IPS-18a (cell line): ENCODE results near the gene SHROOM4.

Experiments used
- H3K27ac ChIP-seq: one replicate; pipeline ENCODE4 v1.5.1; 2013; ENCODE audit warnings: low read length
- H3K27me3 ChIP-seq: one replicate; pipeline ENCODE4 v1.6.1; 2013; ENCODE audit warnings: mild to moderate bottlenecking, low read length; ENCODE audit not compliant: control insufficient read depth, insufficient read depth
- H3K36me3 ChIP-seq: one replicate; pipeline ENCODE4 v1.6.1; 2013; ENCODE audit warnings: low read depth, low read length; ENCODE audit not compliant: control insufficient read depth
- H3K4me1 ChIP-seq: one replicate; pipeline ENCODE4 v1.6.1; 2013; ENCODE audit warnings: low read depth, low read length; ENCODE audit not compliant: control insufficient read depth
- H3K4me3 ChIP-seq: one replicate; pipeline ENCODE4 v1.5.1; 2013; ENCODE audit warnings: low read length
- H3K9ac ChIP-seq: one replicate; pipeline ENCODE4 v1.6.1; 2013; ENCODE audit warnings: mild to moderate bottlenecking, low read length, moderate library complexity
- H3K9me3 ChIP-seq: one replicate; pipeline ENCODE4 v1.6.1; 2013; ENCODE audit warnings: low read depth, low read length; ENCODE audit not compliant: control insufficient read depth

The SHROOM4 gene

GRCh38 chrX:50778272-50778671 is 35.7 kb downstream of the SHROOM4 start:
- Histone ChIP-seq H3K9ac (no peak overlapping the region), H3K27ac (no peak overlapping the region), H3K9me3 (peaks cover 12% of the 10 kb centered on the region), H3K36me3 (no peaks in the 10 kb centered on the region), H3K27me3 (no peaks in the 10 kb centered on the region), H3K4me3 (no peak overlapping the region), H3K4me1 (no peaks in the 10 kb centered on the region)

DNA sequence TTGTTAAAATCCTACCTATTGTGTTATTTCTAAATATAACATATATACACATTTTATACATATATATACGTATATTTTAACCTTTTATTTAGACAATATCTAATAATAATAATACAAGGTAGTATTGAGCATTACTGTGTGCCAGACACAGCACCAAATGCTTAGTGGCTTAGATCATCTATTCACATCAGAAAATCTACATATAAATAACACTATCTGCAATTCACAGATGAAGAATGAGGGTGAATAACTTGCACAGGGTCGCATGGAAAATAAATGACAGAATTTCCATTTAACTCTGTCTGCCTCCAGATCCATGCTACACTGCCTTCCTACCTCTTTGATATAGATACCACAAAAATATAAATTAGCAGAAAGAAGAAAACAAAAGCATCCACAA is 37.7 kb downstream of the SHROOM4 start:
- no peaks in the 10 kb centered on the region for H3K27me3 ChIP-seq
- peaks cover 12% of the 10 kb centered on the region for H3K9me3 ChIP-seq
- H3K4me1 ChIP-seq: no peaks in the 10 kb centered on the region
- H3K4me3 ChIP-seq: no peak overlapping the region
- no peak overlapping the region for H3K27ac ChIP-seq
- no peaks in the 10 kb centered on the region for H3K36me3 ChIP-seq
- H3K9ac ChIP-seq: no peak overlapping the region

DNA sequence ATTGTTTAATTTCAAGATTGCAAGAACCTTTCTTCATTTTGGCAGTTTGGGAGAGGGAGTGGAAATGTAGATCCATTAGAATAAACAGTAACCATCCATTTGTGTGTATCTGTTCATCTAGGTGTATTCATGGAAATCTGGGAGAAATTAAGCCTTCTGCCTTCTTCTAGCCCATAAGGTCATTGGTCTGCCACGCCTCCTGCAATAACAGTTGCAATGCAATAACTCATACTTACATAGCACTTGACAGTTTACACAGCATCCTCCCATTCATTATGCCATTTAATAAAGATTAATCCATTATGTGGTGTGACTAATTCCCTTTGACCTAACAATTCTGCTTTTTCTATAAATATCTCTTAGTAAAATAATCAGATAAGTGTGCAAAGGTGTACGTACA is 42.6 kb downstream of the SHROOM4 start:
- Histone ChIP-seq H3K36me3 (no peaks in the 10 kb centered on the region), H3K9me3 (peaks cover 14% of the 10 kb centered on the region), H3K27me3 (no peaks in the 10 kb centered on the region), H3K9ac (no peak overlapping the region), H3K4me1 (no peaks in the 10 kb centered on the region), H3K27ac (no peak overlapping the region), H3K4me3 (no peak overlapping the region)

GRCh38 chrX:50770702-50771101 is 43.3 kb downstream of the SHROOM4 start:
- H3K4me3 ChIP-seq: no peak overlapping the region
- H3K4me1 ChIP-seq: no peaks in the 10 kb centered on the region
- no peak overlapping the region for H3K9ac ChIP-seq
- H3K36me3 ChIP-seq: no peaks in the 10 kb centered on the region
- peaks cover 12% of the 10 kb centered on the region for H3K9me3 ChIP-seq
- H3K27me3 ChIP-seq: no peaks in the 10 kb centered on the region
- H3K27ac ChIP-seq: no peak overlapping the region

- no peak overlapping the region for H3K9ac ChIP-seq
- H3K4me3 ChIP-seq: no peak overlapping the region
- no peaks in the 10 kb centered on the region for H3K36me3 ChIP-seq
- peaks cover 11% of the 10 kb centered on the region for H3K9me3 ChIP-seq
- H3K27ac ChIP-seq: no peak overlapping the region
- H3K27me3 ChIP-seq: no peaks in the 10 kb centered on the region
- no peaks in the 10 kb centered on the region for H3K4me1 ChIP-seq
These were observed 44.5 kb downstream of the SHROOM4 start for GRCh38 chrX:50769389-50770063.

DNA sequence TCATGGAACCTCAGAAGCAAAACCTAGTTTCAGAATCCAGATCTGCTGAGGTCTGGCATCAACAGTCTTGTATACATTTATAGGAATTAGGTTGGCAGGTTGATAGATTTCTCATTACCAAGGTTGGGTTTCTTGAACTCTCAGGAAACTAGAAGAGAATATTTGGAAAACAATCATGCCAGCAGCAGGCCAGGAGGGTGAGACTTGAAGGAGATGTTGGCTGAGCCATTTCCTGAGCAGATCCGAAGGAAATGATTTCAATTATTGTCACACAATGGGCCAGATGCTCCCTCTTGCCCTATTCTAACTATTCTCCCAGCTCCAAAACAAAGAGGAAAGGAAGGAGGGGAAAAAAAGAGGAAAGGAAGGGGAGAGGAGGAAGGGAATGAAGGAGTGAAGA is 45.2 kb downstream of the SHROOM4 start:
- no peaks in the 10 kb centered on the region for H3K4me1 ChIP-seq
- no peak overlapping the region for H3K4me3 ChIP-seq
- H3K9me3 ChIP-seq: peaks cover 6% of the 10 kb centered on the region
- no peak overlapping the region for H3K9ac ChIP-seq
- no peak overlapping the region for H3K27ac ChIP-seq
- no peaks in the 10 kb centered on the region for H3K27me3 ChIP-seq
- no peaks in the 10 kb centered on the region for H3K36me3 ChIP-seq

- H3K27me3 ChIP-seq: no peaks in the 10 kb centered on the region
These were observed 48.0 kb downstream of the SHROOM4 start for GRCh38 chrX:50765986-50766385.

GRCh38 chrX:50762578-50762977 is 51.4 kb downstream of the SHROOM4 start:
- no peaks in the 10 kb centered on the region for H3K4me1 ChIP-seq
- peaks cover 12% of the 10 kb centered on the region for H3K9me3 ChIP-seq
- H3K9ac ChIP-seq: no peak overlapping the region
- H3K4me3 ChIP-seq: no peak overlapping the region
- H3K36me3 ChIP-seq: no peaks in the 10 kb centered on the region
- no peak overlapping the region for H3K27ac ChIP-seq
- no peaks in the 10 kb centered on the region for H3K27me3 ChIP-seq

More at GRCh38 chrX:50765986-50766385, 48.0 kb downstream of the SHROOM4 start:
- no peak overlapping the region for H3K9ac ChIP-seq
- no peak overlapping the region for H3K4me3 ChIP-seq
- peaks cover 17% of the 10 kb centered on the region for H3K9me3 ChIP-seq
- no peaks in the 10 kb centered on the region for H3K36me3 ChIP-seq
- no peaks in the 10 kb centered on the region for H3K4me1 ChIP-seq
- H3K27ac ChIP-seq: no peak overlapping the region

- no peaks in the 10 kb centered on the region for H3K36me3 ChIP-seq
- H3K4me1 ChIP-seq: no peaks in the 10 kb centered on the region
- H3K9me3 ChIP-seq: peaks cover 15% of the 10 kb centered on the region
- H3K27ac ChIP-seq: no peak overlapping the region
- no peak overlapping the region for H3K4me3 ChIP-seq
- no peaks in the 10 kb centered on the region for H3K27me3 ChIP-seq
- H3K9ac ChIP-seq: no peak overlapping the region
These were observed 57.7 kb downstream of the SHROOM4 start for GRCh38 chrX:50756276-50756675.

DNA sequence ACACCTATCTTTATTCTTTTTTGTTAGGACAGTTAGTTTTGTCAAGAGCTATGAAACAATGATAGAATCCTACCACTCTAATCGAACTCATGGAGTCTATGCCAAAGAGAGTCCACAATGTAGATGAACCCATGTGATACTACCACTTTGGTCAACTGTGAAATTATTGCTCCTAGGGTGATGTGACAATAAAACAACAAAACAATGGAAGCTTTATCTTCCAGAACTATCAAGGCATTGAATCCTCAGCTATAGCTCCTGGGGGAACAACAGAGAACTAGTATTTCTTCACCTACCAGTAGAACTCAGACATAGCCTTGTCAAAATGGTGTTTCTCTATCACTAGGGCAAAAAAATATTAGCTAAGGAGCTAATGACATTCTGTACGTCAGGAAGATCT is 62.9 kb downstream of the SHROOM4 start:
- no peaks in the 10 kb centered on the region for H3K36me3 ChIP-seq
- no peaks in the 10 kb centered on the region for H3K27me3 ChIP-seq
- H3K4me1 ChIP-seq: no peaks in the 10 kb centered on the region
- peaks cover 17% of the 10 kb centered on the region for H3K9me3 ChIP-seq
- no peak overlapping the region for H3K9ac ChIP-seq
- H3K4me3 ChIP-seq: no peak overlapping the region
- H3K27ac ChIP-seq: no peak overlapping the region

DNA sequence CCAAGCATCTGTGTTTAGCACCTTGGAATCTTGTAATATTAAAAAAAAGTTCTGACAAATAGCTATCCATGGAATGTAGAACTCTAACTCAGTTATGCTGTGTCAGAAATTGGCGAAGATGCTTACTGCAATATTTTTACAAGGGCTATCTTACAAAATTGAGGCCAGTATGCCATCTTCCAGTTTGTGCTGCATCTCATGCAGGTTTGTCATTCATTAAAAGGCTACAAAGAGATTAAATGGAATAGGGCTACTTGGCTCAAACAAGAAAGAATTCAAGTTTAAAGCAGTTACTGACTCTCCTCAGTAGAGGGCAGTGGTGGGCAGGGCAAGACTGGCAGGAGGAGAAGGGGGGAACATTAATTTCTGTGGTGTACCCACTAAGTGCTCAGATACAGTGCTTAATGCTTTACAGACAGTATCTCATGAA is 66.5 kb downstream of the SHROOM4 start:
- Histone ChIP-seq H3K27me3 (no peaks in the 10 kb centered on the region), H3K4me1 (no peaks in the 10 kb centered on the region), H3K4me3 (no peak overlapping the region), H3K9ac (no peak overlapping the region), H3K9me3 (peaks cover 22% of the 10 kb centered on the region), H3K27ac (no peak overlapping the region), H3K36me3 (no peaks in the 10 kb centered on the region)

GRCh38 chrX:50736656-50737055 is 77.3 kb downstream of the SHROOM4 start:
- Histone ChIP-seq H3K9ac (no peak overlapping the region), H3K27me3 (no peaks in the 10 kb centered on the region), H3K27ac (no peak overlapping the region), H3K9me3 (peaks cover 7% of the 10 kb centered on the region), H3K36me3 (no peaks in the 10 kb centered on the region), H3K4me3 (no peak overlapping the region), H3K4me1 (no peaks in the 10 kb centered on the region)
